ENCODE measurements around the gene FBLN7.

FBLN7 gene

GRCh38 chr2:112157472-112157871 lies 19.3 kb downstream of the FBLN7 start:
- no peak for DNase-seq (ENCODE audit: low read depth in 2 of 2)

- DNase-seq (ENCODE audit: low read depth in 2 of 2): no peak
These were observed 21.3 kb downstream of the FBLN7 start for GRCh38 chr2:112159454-112159921.

GRCh38 chr2:112160283-112161250 lies 22.4 kb downstream of the FBLN7 start:
- no peak for DNase-seq (ENCODE audit: low read depth in 2 of 2)

- no peak for DNase-seq (ENCODE audit: low read depth in 2 of 2)
These were observed 23.4 kb downstream of the FBLN7 start for GRCh38 chr2:112161431-112162145.

- no peak for DNase-seq (ENCODE audit: low read depth in 2 of 2)
These were observed 24.2 kb downstream of the FBLN7 start for GRCh38 chr2:112162341-112162740.

- no peak for DNase-seq (ENCODE audit: low read depth in 2 of 2)
These were observed 24.8 kb downstream of the FBLN7 start for GRCh38 chr2:112162956-112163355.

- no peak for DNase-seq (ENCODE audit: low read depth in 2 of 2)
These were observed 25.4 kb downstream of the FBLN7 start for GRCh38 chr2:112163541-112163981.

GRCh38 chr2:112164876-112165275 lies 26.7 kb downstream of the FBLN7 start:
- DNase-seq (ENCODE audit: low read depth in 2 of 2): no peak

- DNase-seq (ENCODE audit: low read depth in 2 of 2): no peak
These were observed 27.1 kb downstream of the FBLN7 start for GRCh38 chr2:112165296-112165695.

- DNase-seq (ENCODE audit: low read depth in 2 of 2): no peak
These were observed 28.8 kb downstream of the FBLN7 start for GRCh38 chr2:112166806-112167499.

- no peak for DNase-seq (ENCODE audit: low read depth in 2 of 2)
These were observed 30.4 kb downstream of the FBLN7 start for GRCh38 chr2:112168422-112169124.

GRCh38 chr2:112170495-112170894 lies 32.3 kb downstream of the FBLN7 start:
- no peak for DNase-seq (ENCODE audit: low read depth in 2 of 2)

GRCh38 chr2:112173646-112174319 lies 35.6 kb downstream of the FBLN7 start:
- DNase-seq (ENCODE audit: low read depth in 2 of 2): no peak

- no peak for DNase-seq (ENCODE audit: low read depth in 2 of 2)
These were observed 36.2 kb downstream of the FBLN7 start for GRCh38 chr2:112174383-112174782.

- DNase-seq (ENCODE audit: low read depth in 2 of 2): no peak
These were observed 37.1 kb downstream of the FBLN7 start for GRCh38 chr2:112175333-112175732.

- DNase-seq (ENCODE audit: low read depth in 2 of 2): no peak
These were observed 37.9 kb downstream of the FBLN7 start for GRCh38 chr2:112175958-112176573.

GRCh38 chr2:112181571-112182290 lies 43.5 kb downstream of the FBLN7 start:
- DNase-seq (ENCODE audit: low read depth in 2 of 2): no peak

- DNase-seq (ENCODE audit: low read depth in 2 of 2): no peak
These were observed 44.4 kb downstream of the FBLN7 start for GRCh38 chr2:112182581-112183034.

GRCh38 chr2:112183327-112184025 lies 45.3 kb downstream of the FBLN7 start:
- no peak for DNase-seq (ENCODE audit: low read depth in 2 of 2)

Measured in fibroblast of skin of left biceps (primary cell).